Measurements from ENCODE around the gene SP7. TPM values are rescaled to one million over a fixed set of nuclear protein-coding genes. Genes with fewer than 3 reads are reported as not detected.

SP7 gene
- total RNA-seq, 3 donors from 2014 or later = not detected

GRCh38 chr12:53289891-53290290, 46.3 kb downstream of the SP7 start:
- no peaks in the 10 kb centered on the region for H3K36me3 Mint-ChIP-seq (ENCODE audit: insufficient read depth)
- no peaks in the 10 kb centered on the region for H3K27me3 Mint-ChIP-seq (ENCODE audit: low read depth)
- DNase-seq (no peak), ATAC-seq (no peak)
- H3K9me3 Mint-ChIP-seq = no peaks in the 10 kb centered on the region
- no peak overlapping the region for H3K4me3 Mint-ChIP-seq
- peaks cover 19% of the 10 kb centered on the region for H3K4me1 Mint-ChIP-seq (ENCODE audit: low read depth)

DNA sequence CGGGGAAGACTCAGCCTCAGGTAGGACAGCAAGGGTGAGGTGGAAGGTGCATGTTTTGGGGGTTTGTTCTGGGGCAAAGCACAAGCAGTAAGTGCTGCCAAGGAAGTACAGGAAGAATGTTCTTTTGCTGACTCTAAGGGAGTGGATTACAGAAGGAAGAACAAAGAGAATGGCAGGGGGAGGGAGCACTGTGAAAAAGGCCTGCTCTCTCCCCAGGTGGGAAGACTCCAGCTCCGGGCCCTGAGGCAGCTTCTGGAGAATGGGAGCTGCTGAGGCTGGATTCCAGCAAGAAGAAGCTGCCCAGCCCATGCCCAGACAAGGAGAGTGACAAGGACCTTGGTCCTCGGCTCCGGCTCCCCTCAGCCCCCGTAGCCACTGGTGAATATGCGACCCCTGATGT, 47.8 kb downstream of the SP7 start:
- ATAC-seq (no peak), DNase-seq (no peak)
- H3K4me3 Mint-ChIP-seq = no peak overlapping the region
- H3K4me1 Mint-ChIP-seq (ENCODE audit: low read depth) = peaks cover 15% of the 10 kb centered on the region
- no peaks in the 10 kb centered on the region for H3K36me3 Mint-ChIP-seq (ENCODE audit: insufficient read depth)
- no peaks in the 10 kb centered on the region for H3K9me3 Mint-ChIP-seq
- no peaks in the 10 kb centered on the region for H3K27me3 Mint-ChIP-seq (ENCODE audit: low read depth)

DNA sequence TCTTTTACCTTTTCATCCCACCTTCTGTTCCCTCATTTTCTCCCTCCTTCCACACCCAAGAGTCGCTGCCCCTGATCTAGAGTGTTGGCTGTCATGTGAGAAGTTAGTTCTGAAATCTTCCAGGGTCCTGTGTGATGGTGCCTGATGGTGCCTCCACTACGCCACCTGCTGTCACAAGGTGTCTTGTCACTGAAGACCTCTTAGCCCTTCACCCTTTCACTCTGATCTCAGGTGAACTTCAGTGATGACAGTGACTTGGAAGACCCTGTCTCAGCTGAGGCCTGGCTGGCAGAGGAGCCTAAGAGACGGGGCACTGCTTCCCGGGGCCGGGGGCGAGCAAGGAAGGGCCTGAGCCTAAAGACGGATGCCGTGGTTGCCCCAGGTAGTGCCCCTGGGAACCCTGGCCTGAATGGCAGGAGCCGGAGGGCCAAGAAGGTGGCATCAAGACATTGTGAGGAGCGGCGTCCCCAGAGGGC, 48.4 kb downstream of the SP7 start:
- Mint-ChIP-seq H3K4me3 (no peak overlapping the region), H3K27me3 (ENCODE audit: low read depth) (no peaks in the 10 kb centered on the region), H3K4me1 (ENCODE audit: low read depth) (peaks cover 15% of the 10 kb centered on the region), H3K9me3 (no peaks in the 10 kb centered on the region), H3K36me3 (ENCODE audit: insufficient read depth) (no peaks in the 10 kb centered on the region)
- peak; percentile 72 for DNase-seq
- peak; percentile 88 to 89 for ATAC-seq

- H3K4me1 Mint-ChIP-seq (ENCODE audit: low read depth) = peaks cover 13% of the 10 kb centered on the region
- DNase-seq (no peak), ATAC-seq (no peak)
- H3K9me3 Mint-ChIP-seq = no peaks in the 10 kb centered on the region
- no peaks in the 10 kb centered on the region for H3K27me3 Mint-ChIP-seq (ENCODE audit: low read depth)
- H3K4me3 Mint-ChIP-seq = no peak overlapping the region
- H3K36me3 Mint-ChIP-seq (ENCODE audit: insufficient read depth) = no peaks in the 10 kb centered on the region
These were observed 49.7 kb downstream of the SP7 start for GRCh38 chr12:53286448-53286847.

DNA sequence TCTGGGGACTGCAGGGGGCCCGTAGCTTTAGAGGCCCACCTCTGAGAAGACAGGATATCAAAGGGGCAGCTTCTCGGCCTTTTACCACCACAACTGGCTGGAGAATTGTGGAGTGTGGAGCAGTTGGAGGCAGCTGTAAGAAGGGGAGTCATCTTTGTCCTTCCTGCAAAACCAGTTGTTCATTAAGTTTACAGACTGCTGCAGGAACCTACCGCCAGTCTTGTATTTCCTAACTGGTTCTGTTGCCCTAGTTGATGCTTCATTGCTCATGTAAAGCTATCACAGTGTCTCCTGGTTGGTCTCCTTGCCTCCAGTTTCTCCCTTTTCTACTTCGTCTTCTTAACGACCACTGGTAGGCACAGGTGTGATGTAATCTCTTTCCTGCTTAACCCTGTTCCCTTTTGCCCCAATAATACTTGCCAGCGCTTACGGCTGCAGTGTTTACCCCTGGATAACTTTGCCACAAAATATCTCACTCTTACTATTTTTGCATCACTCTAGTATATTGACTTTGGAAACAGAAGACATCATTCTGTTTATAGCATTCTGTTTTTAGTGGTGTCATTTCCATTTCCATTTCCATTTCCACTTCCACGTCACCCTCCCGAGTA, 56.2 kb downstream of the SP7 start:
- Mint-ChIP-seq H3K27me3 (ENCODE audit: low read depth) (no peaks in the 10 kb centered on the region), H3K4me3 (no peak overlapping the region), H3K36me3 (ENCODE audit: insufficient read depth) (no peaks in the 10 kb centered on the region), H3K4me1 (ENCODE audit: low read depth) (no peaks in the 10 kb centered on the region), H3K9me3 (no peaks in the 10 kb centered on the region)
- ATAC-seq = no peak
- DNase-seq = no peak

DNA sequence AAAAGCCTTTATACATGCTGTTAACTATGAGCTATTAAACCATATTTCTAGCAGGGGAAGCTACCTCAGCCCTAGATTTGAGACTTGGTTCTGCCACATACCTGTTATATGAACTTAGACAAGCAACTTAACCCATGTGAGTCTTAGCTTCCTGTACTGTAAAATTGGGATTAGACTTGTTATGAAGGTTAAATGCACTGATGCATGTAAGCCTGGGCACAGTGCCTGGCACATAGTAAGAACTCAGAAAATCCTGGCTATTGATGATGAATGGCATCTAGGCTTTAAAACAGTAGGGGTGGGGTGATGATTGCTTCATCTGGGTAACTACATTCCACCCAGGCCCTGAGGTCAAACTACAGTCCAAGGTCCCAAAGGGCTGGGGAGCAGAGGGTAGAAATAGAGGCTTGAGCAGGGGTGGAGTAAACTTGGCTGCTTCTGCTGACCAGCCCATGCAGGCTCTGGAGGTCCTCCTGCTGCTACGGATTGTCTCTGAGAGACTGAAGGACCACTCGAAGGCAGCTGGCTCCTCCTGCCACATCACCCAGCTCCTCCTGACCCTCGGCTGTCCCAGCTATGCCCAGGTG, 56.8 kb downstream of the SP7 start:
- Mint-ChIP-seq H3K27me3 (ENCODE audit: low read depth) (no peaks in the 10 kb centered on the region), H3K36me3 (ENCODE audit: insufficient read depth) (no peaks in the 10 kb centered on the region), H3K4me1 (ENCODE audit: low read depth) (no peaks in the 10 kb centered on the region), H3K9me3 (no peaks in the 10 kb centered on the region), H3K4me3 (no peak overlapping the region)
- DNase-seq (no peak), ATAC-seq (no peak)

DNA sequence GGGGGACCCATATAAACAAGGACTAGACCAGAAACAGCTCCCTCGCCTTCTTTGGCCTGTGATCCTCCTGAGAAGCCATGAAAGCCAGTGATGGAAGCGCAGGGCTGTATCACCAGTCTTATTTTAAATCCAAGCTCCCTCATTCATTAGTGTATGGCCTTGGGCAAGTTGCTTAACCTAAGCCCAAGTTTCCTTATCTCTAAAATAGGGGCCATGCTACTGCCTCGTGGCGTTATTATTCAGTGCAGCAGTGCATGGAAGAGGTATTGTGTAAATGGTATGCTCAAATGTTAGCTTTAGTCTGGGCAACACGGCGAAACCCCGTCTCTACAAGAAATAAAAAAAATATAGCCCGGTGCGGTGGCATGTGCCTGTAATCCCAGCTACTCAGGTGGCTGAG, 58.2 kb downstream of the SP7 start:
- no peak overlapping the region for H3K4me3 Mint-ChIP-seq
- H3K9me3 Mint-ChIP-seq = no peaks in the 10 kb centered on the region
- DNase-seq (no peak), ATAC-seq (no peak)
- H3K4me1 Mint-ChIP-seq (ENCODE audit: low read depth) = no peaks in the 10 kb centered on the region
- H3K27me3 Mint-ChIP-seq (ENCODE audit: low read depth) = no peaks in the 10 kb centered on the region
- no peaks in the 10 kb centered on the region for H3K36me3 Mint-ChIP-seq (ENCODE audit: insufficient read depth)

Other genes starting within 250 kb of the SP7 start
- gene IGFBP6, start 238.7 kb downstream of the SP7 start, total RNA-seq = under 1 TPM; 0.29 to 0.43 (median 0.38) TPM
- under 1 TPM; 0.15 to 0.54 (median 0.32) TPM for gene SOAT2, start 232.9 kb downstream of the SP7 start, total RNA-seq
- 10 to 100 TPM; 29.7 to 41.5 (median 36.6) TPM for gene ZNF740, start 155.6 kb downstream of the SP7 start, total RNA-seq
- 10 to 100 TPM in 1 of 3 donors, 1 to 10 TPM in 2; 8.0 to 10.6 (median 9.3) TPM for gene CSAD, start 155.4 kb downstream of the SP7 start, total RNA-seq
- 100 to 1,000 TPM in 2 of 3 donors, 10 to 100 TPM in 1; 82.1 to 140 (median 124) TPM for gene ITGB7, start 129.1 kb downstream of the SP7 start, total RNA-seq
- 10 to 100 TPM; 34.4 to 38.4 (median 38.0) TPM for gene RARG, start 104.1 kb downstream of the SP7 start, total RNA-seq
- gene ESPL1, start 68.1 kb downstream of the SP7 start, total RNA-seq = 10 to 100 TPM; 19.9 to 21.9 (median 20.0) TPM
- gene PFDN5, start 40.8 kb downstream of the SP7 start, total RNA-seq = 100 to 1,000 TPM; 393 to 403 (median 400) TPM
- 100 to 1,000 TPM; 121 to 149 (median 128) TPM for gene MYG1, start 36.7 kb downstream of the SP7 start, total RNA-seq
- gene AAAS, start 14.7 kb downstream of the SP7 start, total RNA-seq = 10 to 100 TPM; 84.6 to 95.9 (median 91.2) TPM
- 10 to 100 TPM; 61.9 to 64.6 (median 63.5) TPM for gene SP1, start 43.8 kb upstream of the SP7 start, total RNA-seq
- not detected for gene AMHR2, start 87.5 kb upstream of the SP7 start, total RNA-seq
- 100 to 1,000 TPM; 269 to 284 (median 284) TPM for gene PRR13, start 105.4 kb upstream of the SP7 start, total RNA-seq
- 1,000 to 10,000 TPM; 1,031 to 1,084 (median 1,084) TPM for gene PCBP2, start 115.7 kb upstream of the SP7 start, total RNA-seq
- 1 to 10 TPM; 6.5 to 8.4 (median 7.7) TPM for gene MAP3K12, start 163.1 kb upstream of the SP7 start, total RNA-seq
- gene TARBP2, start 164.9 kb upstream of the SP7 start, total RNA-seq = 10 to 100 TPM; 62.6 to 71.4 (median 64.3) TPM
- gene NPFF, start 171.1 kb upstream of the SP7 start, total RNA-seq = not detected

All from activated T-cell treated with anti-CD3 and anti-CD28 coated beads, Interleukin-2, amount 50 U/mL, for 4 hours (primary cell).